Dermis blood vessel endothelial cell (primary cell): Measurements from ENCODE around the gene VSTM5. TPM values are rescaled to one million over a fixed set of nuclear protein-coding genes. Genes with fewer than 3 reads are reported as not detected.

Experiments used
- DNase-seq: peaks from one replicate; pipeline ENCODE4 v3.0.0; 2010
- total RNA-seq: library from RNA; depleted of rRNA; stranded (reverse); fragments of >200 nt; gene quantifications from 2 replicates; pipeline ENCODE4 v1.2.3, GENCODE V29; 2014

VSTM5 gene
- total RNA-seq, 1 donor from 2014 or later, result not detected

DNA sequence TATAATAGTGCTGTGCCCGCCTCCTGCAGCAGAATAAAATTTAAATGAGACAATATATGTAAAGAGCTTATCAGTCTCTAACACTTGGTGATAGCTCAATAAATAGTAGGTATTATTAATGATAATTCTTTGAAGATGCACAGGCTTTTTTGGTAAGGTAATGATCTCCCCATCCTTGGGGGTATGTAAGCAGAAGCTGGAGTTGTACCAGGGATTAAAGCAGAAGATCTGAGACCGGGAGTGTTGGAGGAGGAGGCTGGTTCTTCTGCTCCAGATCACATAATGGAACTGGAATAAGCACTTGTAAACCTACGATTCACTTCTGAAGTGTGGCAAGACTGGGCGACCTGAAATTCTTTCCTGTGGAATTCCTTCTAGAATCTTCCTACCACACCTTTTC is 8.4 kb downstream of the VSTM5 start:
- no peak for DNase-seq

DNA sequence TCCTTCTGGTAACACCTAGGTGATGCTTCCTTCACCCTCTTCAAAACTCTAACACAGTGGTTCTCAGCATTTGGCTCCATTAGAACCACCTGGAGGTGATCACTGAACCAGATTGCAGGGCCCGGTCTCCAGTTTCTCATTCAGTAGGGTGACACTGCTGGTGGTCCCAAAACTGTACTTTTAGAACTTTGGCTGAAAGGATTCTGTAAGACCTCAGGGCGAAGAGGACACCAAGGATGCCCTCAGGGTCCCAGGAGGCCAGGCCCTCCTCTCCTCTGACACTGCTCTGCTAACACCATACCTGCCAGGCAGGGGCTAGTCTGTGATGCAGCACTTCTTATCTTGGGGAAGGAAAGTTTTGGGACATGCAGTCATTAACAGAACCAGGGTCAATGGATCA is 9.0 kb downstream of the VSTM5 start:
- no peak for DNase-seq

DNA sequence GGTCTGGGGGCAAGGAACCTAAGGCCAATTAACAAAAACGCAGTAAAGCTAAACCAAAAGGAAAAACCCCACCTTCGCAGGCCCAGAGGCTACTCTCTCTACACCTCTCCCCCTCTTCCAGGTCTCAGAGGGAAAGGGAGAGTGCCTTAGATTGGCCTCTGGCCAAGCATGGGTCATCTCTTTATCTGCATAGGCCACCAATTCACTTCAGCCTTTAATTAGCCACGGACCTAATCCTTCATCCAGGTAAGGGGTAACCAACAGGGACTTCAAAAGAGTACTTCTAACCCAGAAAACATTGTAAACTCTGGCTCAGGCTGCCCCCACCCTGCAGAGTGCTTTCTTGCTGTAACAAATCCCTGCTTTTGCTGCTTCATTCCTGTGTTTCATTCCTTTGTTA is 9.4 kb downstream of the VSTM5 start:
- no peak for DNase-seq

DNA sequence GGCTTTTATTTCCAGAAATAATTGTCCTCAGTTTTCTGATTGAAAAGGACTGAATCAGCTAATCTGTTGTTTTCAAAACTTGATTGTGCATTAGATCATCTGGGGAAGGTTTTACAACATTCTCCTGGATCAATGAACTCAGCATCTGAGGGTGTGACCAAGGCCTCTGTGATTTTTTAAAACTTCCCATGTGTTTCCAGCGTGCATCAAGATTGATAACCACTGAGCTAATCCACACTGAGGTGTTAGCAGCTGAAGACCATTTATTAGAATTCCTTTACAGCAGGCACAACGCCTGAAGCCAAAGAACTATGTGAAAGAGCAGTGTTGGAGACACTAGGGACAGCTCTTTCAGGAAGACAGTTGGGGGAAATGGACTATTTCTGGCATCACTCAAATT is 10.2 kb downstream of the VSTM5 start:
- no peak for DNase-seq

DNA sequence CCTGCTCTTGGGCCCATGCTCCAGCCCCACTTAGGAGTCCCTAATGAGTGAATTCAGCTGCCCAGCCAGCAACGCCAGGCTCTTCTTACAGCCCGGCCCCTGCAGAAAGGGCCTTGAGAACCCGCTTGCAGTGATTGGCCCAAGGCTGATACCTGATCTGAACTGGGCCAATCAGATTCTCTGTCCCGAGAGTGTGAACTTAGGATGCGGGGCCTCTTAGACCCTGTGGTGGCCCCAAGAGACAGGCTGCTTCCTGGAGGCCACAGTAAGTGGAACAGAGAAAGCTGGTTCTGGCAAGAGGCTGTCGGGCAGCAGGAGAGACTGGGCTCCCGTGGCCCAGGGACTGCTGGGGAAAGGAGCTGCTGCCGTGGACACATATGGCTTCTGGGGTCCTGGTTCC is 11.5 kb downstream of the VSTM5 start:
- no peak for DNase-seq

DNA sequence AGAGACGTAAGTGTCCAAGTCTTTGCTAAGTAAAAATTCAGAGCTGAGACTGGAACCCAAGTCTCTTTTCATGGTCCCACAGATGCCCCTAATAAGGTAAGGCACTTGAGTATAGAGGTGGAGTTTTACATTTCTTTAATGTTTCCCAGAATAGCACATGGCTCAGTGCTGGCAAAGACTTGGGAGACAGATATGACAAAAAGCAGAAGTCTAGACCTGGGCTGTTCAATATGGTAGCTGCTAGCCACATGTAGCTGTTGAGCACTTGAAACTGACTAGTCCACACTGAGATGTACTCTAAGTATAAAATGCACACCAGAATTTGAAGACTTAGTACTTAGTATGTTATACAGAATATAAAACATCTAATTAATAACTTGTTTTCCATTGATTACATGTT is 17.6 kb downstream of the VSTM5 start:
- DNase-seq, result no peak

DNA sequence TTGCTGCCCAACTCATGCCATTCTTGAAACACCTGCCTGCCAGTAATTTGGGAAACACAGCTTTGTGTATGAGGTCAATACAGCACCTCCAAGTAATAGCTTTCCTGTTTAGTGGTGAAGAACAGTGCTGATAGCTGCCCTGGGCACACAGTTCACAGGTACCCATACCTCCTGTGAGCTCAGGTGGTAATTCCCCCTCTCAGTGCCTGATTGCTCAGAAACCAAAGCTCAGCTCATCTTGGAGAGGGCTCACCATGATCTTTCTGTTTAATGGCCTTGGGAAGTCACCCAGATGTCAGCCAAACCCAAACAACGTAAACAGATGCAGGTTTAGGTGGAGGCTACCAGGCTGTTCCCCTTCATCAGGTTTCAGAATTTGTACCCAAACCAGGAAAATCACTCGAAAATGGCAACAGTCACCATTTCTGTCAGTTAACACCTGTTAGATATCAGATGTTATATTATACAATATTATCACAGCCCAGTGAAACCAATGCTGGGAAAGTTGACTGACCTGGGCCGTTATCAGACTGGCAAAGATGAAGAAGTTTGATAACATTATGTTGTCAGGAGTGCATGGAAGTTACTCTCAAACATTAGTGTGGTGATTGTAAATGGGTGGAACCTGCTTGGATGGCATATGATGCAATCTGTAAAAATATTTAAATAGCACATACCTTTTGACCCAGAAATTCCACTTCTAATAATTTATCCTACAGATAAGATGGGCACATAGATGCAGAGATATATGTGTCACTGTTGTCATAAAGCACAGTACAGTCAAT is 18.9 kb downstream of the VSTM5 start:
- DNase-seq, result no peak

DNA sequence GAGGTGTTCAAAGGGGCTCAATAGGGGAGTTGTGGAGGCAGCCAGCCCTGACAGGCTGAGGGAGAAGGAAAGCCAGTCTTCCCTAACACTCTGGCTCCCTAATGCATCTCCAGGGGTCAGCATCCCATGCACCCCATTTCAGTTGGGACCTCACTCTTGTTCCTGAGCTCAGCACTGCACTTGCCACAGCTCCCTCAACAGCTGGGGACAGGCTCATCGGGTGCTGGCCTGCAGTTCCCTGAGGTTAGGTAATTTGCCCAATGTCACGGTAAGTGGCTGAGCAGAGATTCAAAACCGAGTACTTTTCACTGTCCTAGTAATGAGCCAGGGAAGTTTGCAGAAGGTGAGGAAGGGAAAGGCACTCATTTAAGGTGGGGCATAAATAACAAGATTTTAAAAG is 20.8 kb downstream of the VSTM5 start:
- DNase-seq, result no peak

DNA sequence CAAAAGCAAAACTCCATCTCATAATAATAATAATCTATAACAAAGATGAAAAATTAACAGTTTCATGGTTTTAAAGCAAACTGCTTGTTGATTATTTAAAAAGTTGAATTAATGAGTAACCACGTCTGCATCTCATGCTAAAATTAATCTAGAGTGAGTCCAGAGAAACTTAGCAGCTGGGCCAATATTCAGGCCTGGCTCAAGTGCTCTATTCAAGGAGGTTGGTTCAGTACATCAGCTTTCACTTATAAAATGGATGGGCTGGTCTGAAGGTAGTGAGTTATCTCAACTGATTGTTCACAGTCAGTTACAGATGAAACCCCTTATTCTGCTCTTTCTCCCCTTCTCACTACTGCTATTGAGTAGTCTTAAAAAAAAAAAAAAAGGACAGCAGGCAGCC is 23.1 kb downstream of the VSTM5 start:
- no peak for DNase-seq

DNA sequence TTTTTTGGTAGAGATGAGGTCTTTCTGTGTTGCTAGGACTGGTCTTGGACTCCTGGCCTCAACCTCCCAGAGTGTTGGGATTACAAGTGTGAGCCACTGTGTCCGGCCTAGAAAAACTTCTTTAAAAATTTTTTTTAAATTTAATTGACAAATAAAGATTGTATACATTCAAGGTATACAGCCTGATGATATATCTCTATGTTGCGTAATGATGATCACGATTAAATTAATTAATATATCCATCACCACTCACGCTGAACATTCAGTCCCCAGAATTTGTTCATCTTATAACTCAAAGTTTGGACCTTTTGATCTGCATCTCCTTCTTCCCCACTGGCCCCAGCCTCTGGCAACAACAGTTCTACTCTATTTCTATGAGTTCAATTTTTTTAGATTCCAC is 27.2 kb downstream of the VSTM5 start:
- no peak for DNase-seq

DNA sequence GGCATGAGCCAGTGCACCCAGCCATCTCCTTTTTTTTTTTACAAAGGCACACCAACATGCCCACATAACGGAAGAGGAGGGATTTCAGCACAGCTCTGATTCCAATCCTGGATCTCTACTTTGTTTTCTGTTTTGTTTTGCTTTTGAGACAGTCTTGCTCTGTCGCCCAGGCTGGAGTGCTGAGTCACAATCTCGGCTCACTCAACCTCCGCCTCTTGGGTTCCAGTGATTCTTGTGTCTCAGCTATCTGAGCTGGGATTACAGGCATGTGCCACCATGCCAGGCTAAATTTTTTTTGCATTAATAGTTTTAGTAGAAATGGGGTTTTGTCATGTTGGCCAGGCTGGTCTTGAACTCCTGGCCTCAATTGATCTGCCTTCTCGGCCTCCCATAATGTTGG is 28.1 kb downstream of the VSTM5 start:
- no peak for DNase-seq

DNA sequence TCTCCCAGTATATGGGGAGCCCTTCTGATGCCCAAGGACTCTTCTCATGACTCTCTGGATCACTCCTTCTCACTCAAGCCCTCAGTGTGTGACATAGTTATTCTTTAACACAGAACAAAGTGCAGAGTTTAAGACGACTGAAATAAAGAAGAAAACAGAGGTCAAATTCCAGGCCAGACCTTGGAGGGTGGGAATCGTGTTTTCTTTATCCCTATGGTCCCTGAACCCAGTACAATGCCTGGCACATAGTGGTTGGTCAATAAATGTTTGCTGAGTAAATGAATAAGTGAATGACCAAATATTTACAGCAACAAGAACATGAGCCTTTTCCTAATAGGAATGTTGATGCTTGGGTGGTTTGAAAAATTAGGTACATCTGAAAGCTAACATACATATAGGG is 28.8 kb downstream of the VSTM5 start:
- no peak for DNase-seq

DNA sequence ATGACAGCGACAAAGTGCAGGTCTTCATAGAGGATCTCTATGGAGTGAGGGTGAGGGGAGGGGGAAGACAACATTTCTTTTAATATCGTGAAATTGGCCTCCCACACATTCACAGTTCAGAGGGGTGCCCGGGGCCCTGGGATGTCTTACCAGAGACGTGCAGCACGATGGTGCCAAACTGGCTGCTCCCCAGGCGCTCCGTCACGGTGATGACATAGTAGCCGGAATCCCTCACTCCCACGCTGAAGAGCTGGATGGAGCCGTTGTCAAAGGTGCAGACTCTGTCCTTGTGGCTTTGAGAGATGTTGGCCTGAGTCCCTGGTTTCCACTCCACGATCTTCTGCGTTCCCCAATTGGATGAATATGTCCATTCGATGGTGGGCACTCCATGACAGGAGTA is 29.6 kb downstream of the VSTM5 start:
- DNase-seq, result no peak

DNA sequence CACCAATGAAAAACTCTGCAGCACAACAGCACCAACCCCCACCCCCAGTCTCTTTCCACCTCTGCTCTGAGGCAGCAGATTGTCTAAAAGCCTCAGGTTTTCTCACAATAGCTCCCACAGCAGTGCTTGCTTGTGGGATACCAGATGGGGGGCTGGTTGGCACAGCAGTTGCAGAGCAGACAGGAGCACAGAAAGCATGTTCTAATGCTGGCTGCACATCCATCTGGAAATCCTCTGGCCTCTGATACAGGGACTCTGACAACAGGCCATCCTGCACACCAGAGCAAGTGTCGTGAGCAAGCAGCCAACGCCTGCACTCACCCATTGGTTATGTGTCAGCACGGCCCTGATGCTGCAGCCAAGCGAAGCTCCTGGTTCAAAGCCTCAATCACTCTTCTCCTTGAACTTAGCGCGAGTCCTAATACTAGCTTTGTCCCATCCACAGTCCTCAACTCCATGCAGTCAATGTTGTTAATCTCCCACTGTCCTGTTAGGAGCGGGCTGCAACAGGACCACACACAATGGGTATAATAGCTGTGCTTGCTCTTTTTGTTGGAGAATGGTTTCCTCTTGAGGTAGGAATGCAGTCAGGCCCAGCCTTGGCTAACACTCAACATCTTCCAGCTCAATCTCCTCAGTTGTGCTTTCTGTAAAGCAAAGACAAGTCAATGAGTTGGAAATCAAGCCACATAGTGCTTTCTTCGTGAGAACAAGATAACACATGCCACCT is 30.3 kb downstream of the VSTM5 start:
- DNase-seq, result no peak

DNA sequence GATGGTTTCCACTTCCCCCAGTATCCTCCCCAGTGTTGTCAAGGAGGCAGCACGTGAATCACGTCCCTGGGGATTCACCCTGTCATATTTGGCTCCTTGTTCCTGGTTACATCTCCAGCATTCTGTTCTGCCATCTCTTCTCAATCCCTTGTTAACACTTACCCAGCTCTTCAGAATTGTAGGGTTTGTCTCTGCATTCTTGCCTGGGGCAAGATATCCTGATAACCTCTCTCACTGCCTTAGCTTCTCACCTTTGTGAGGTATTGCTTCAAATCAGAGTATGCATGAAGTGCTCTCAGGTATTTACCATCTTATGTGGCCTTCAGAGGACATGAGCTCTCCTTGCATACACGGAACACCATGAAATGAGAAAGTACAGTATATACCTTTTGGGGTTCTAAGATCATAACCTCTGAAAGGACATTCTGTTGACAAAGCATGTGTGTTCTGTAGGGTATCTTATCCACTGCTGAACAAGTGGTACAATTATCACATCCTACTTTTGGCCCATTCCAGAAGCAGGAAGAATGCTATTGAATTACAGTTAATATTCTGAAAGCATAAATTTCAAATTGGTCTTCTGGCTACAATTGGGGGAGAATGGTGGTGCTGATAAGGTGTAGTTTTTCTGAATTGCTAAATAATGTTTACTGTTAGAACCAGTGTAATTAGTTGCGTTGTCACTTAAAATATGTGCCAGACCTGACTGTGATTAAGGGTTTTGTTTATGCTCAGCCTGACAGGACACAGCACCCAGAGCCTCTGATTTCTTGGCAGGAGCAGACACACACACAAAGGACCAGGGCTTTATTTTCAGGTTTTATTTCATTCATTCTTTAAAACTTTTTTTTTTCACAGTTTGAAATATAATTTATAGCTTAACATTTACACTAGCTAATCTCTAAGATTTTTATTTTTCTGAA is 32.7 kb downstream of the VSTM5 start:
- DNase-seq, result no peak

DNA sequence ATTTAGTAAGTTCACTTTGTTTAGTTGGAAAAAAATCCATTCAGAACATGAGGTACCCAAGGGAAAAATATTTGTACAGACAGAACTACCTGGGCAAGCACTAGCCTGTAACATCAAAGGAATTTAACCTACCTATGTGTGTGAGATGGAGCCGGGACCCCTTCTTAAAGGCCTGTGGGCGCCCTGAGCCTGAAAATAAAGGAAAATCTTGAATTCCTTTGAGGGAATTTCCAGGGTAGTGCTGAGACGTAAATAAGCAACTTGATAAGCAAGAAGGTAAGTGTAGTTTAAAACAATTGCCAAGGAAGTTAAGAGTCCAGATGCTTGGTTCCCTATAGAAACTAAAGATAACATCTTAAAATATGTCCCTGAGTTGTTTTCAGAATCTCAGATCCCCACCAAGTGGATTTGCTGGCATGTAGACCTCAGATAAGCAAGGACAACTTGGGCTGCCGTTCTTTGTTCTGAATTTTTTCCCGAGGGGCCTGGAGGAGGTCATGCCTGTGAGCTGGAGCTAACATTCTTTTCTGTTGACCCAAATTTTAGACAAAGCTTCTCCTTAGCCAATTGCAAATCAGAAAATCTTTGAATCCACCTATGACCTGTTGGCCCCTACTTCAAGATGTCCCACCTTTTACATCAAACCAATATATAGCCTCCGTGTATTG is 35.3 kb downstream of the VSTM5 start:
- DNase-seq, result no peak

DNA sequence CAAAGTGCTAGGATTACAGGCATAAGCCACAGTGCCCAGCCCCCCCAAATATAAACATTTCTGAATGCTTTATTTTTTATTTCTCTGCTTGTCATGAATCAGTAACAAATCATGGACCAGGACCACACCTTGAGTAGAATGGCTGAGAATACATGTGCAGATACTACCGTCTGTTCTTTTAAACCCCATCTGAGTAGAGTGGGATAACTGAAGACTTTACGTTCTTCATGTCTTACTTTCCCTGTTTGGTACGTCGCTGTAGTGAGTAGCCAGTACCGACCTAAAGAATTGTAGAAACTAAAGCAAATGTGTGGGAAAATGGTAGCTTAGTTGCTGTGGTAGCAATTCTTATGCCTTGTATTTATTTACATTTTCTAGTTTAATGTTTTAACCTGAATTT is 36.4 kb downstream of the VSTM5 start:
- no peak for DNase-seq

DNA sequence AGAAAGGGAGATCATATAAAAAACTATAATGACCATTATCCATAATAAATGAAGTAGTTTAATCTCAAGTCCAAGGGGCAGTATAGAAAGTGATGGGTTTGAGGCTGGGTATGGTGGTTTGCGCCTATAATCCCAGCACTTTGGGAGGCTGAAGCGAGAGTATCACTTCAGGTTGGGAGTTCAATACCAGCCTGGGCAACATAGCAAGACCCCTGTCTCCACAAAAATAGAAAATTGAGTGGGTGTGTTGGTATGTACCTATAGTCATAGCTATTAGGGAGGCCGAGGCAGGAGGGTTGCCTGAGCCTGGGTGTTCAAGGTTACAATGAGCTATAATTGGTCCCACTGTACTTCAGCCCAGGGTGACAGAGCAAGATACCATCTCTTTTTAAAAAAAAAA is 42.4 kb downstream of the VSTM5 start:
- no peak for DNase-seq

DNA sequence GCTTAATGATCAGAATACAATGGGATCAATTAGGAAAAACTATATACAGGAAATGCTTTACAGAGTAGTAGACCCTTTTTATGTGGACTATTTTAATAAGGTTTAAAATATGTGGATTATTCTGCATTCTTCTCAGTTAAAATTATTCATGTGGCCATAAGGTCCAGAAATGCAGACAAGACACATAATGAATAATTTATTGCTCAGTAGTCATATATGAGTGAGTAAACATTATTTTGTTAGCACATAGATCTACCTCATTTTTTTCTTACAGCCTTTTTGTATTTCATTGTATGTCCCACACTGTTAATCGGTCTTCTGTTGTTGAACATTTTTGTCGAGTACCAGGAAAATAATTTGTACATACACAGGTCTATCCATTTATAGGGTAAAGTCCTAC is 45.5 kb downstream of the VSTM5 start:
- no peak for DNase-seq

DNA sequence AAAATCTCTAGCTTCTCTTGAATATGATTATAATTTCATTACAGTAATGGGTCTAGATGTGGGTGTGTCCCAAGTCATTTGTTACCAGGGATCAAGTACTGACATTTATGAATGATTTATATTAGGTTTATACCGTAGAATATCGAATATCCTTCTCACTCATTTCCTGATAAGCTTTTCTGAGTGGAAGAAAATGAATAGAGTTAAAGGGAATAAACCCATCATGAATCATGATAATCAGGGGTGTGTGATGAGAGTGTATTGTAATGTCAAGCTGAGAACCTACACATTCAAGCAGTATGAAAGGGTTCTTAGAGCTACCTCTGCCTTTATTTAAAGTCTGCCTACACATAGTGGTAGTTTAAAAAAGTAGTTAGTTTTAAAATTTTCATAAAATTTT is 49.1 kb downstream of the VSTM5 start:
- no peak for DNase-seq

DNA sequence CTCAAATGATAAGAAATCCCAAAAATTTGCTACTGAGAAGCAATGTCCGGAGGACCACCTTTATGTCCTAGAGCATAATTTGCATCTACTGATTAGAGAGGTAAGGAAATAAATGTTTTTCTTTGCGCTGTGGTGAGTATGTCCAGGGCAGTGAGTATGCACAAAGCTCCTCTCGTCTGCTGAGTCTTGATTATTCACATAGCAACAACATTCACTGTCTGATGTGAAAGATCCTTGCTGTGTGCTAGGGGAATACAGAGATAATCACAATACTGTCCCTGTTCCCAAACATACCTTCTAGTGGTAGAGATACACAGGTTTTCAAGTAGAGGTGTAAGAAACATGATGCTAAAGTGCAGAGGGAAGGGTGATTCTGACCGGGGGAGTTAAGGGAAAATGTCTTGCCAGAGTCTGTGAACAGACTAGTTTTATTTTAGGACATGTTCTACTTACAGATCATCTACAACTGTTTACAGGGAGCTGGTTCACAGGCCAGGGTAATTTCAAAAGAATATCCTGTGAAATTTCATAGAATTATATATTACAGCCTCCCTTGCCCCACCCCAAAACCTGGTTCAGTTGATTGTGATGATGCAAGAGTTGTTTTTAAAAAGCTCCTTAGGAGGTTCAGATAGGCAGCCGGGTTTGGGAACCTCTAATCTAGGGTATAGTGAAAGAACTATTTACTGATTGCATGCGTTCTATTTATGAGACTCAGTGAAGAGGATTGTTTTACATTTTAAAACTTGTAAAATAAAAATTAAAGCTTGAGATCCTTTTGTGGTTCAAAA is 53.8 kb downstream of the VSTM5 start:
- DNase-seq, result no peak

DNA sequence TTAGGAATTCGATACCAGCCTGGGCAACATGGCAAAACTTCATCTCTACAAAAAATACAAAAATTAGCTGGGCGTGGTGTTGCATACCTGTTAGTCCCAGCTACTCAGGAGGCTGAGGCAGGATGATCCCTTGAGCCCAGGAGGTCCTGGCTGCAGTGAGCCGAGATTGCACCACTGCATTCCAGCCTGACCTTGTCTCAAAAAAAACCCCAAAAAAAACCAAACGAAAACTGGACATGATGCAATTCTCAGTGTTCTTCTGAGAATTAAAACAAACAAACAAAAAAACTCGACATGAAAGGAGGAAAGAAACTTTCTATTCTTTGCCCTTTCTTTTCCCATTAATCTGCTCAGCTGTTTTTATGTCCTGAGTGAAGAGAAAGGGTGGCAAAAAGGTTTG is 58.9 kb downstream of the VSTM5 start:
- no peak for DNase-seq
